ENCODE measurements around the gene CCDC71L.
"Not testable (repeated sequence)": the region's sequence is repeated elsewhere in the genome, so short reads cannot be mapped to it uniquely, and the experiment has no call there.

Gene CCDC71L

DNA sequence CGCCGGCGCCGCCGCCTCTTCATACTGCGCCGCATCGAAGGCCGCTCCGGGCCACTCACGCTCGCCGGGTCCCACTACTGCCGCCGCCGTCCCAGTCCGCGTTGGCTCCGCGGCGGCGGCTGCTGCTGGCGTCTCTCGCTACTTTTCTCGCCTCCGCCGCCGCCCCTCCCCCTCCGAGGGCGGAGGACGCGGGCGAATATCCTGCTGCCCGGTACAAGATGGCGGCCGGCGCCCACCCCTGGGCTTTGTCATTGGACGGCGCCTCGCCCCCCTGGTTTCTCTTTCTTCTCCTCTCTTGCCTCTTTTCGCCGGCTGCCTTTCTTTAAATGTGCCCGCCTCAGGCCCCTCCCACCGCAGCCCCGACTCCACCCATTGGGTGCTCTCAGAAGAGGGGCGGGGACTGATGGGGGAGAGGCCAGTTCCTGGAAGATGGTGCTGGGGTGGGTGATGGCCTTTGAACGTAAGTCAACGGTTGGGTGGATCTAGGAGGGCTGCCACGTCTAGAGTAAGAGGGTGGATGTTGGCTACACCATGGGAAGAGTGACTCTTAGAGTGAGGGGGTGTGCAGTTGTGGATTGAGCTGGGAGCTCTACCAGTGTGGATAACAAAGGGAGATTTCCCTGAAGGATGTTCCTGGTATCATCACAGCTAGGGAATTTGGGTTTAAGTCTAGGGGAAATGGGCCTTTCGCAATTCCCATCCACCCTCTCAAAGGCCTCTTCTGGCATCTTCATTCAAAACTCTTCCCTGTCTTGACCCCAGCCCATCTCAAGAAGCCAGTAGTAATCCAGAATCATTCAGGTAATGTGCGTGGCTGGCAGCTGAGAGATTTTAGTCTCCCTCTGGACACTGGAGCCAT, at the start of gene CCDC71L:
Gene CCDC71L, minus strand, starts transcription at position 297 of the 859 bp plus-strand sequence. Its CDS starts 262 bp downstream, at position 35.
- TF ChIP-seq, protein P1, sequence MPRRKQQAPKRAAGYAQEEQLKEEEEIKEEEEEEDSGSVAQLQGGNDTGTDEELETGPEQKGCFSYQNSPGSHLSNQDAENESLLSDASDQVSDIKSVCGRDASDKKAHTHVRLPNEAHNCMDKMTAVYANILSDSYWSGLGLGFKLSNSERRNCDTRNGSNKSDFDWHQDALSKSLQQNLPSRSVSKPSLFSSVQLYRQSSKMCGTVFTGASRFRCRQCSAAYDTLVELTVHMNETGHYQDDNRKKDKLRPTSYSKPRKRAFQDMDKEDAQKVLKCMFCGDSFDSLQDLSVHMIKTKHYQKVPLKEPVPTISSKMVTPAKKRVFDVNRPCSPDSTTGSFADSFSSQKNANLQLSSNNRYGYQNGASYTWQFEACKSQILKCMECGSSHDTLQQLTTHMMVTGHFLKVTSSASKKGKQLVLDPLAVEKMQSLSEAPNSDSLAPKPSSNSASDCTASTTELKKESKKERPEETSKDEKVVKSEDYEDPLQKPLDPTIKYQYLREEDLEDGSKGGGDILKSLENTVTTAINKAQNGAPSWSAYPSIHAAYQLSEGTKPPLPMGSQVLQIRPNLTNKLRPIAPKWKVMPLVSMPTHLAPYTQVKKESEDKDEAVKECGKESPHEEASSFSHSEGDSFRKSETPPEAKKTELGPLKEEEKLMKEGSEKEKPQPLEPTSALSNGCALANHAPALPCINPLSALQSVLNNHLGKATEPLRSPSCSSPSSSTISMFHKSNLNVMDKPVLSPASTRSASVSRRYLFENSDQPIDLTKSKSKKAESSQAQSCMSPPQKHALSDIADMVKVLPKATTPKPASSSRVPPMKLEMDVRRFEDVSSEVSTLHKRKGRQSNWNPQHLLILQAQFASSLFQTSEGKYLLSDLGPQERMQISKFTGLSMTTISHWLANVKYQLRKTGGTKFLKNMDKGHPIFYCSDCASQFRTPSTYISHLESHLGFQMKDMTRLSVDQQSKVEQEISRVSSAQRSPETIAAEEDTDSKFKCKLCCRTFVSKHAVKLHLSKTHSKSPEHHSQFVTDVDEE (CRISPR knock-in tag; IDR thresholded peaks at IDR 0.05) = peak; percentile 76
- TF ChIP-seq, protein P2, sequence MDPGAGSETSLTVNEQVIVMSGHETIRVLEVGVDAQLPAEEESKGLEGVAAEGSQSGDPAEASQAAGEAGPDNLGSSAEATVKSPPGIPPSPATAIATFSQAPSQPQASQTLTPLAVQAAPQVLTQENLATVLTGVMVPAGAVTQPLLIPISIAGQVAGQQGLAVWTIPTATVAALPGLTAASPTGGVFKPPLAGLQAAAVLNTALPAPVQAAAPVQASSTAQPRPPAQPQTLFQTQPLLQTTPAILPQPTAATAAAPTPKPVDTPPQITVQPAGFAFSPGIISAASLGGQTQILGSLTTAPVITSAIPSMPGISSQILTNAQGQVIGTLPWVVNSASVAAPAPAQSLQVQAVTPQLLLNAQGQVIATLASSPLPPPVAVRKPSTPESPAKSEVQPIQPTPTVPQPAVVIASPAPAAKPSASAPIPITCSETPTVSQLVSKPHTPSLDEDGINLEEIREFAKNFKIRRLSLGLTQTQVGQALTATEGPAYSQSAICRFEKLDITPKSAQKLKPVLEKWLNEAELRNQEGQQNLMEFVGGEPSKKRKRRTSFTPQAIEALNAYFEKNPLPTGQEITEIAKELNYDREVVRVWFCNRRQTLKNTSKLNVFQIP (CRISPR knock-in tag; IDR thresholded peaks at IDR 0.05; ENCODE audit: borderline replicate concordance, low read depth) = no peak
- TF ChIP-seq ISL1 (CRISPR knock-in tag; IDR thresholded peaks at IDR 0.05) (peak; percentile 13; the same call in 1 of the 2 replicates), GLIS3 (CRISPR knock-in tag; IDR thresholded peaks at IDR 0.05) (0 out of 2 replicates have a peak, but pooled peaks have one; percentile 63), RARB (CRISPR knock-in tag; IDR thresholded peaks at IDR 0.05) (no peak), ZC3H10 (CRISPR knock-in tag; IDR thresholded peaks at IDR 0.05) (no peak), TCF4 (CRISPR knock-in tag; IDR thresholded peaks at IDR 0.05; ENCODE audit: borderline replicate concordance) (no peak), ZNF8 (CRISPR knock-in tag; IDR thresholded peaks at IDR 0.05) (no peak), SNAI2 (CRISPR knock-in tag; IDR thresholded peaks at IDR 0.05) (peak; percentile 97), ESRRG (CRISPR knock-in tag; IDR thresholded peaks at IDR 0.05) (no peak), PATZ1 (CRISPR knock-in tag; IDR thresholded peaks at IDR 0.05; ENCODE audit: borderline replicate concordance) (peak; percentile 65; the same call in 1 of the 2 replicates), ZFP30 (CRISPR knock-in tag; IDR thresholded peaks at IDR 0.05) (peak; percentile 47; the same call in 1 of the 2 replicates), ZFP3 (CRISPR knock-in tag; IDR thresholded peaks at IDR 0.05) (peak; percentile 84), CSRNP3 (CRISPR knock-in tag; IDR thresholded peaks at IDR 0.05) (0 out of 2 replicates have a peak, but pooled peaks have one; percentile 42), CSDC2 (CRISPR knock-in tag; IDR thresholded peaks at IDR 0.05) (peak; percentile 97), ARNTL (CRISPR knock-in tag; IDR thresholded peaks at IDR 0.05; ENCODE audit: borderline replicate concordance, low read depth) (no peak), CREB5 (CRISPR knock-in tag; IDR thresholded peaks at IDR 0.05; ENCODE audit: low read depth) (no peak), OSR1 (CRISPR knock-in tag; IDR thresholded peaks at IDR 0.05) (no peak), ZNF70 (CRISPR knock-in tag; IDR thresholded peaks at IDR 0.05) (0 out of 2 replicates have a peak, but pooled peaks have one; percentile 48), BACH2 (CRISPR knock-in tag; IDR thresholded peaks at IDR 0.05; ENCODE audit: borderline replicate concordance) (no peak), ZNF565 (CRISPR knock-in tag; conservative IDR thresholded peaks at IDR 0.05; ENCODE audit: low read depth) (peak; percentile 80; the same call in 1 of the 2 replicates), TOX (CRISPR knock-in tag; IDR thresholded peaks at IDR 0.05; ENCODE audit: borderline replicate concordance) (no peak), PPARA (CRISPR knock-in tag; IDR thresholded peaks at IDR 0.05; ENCODE audit: borderline replicate concordance) (0 out of 2 replicates have a peak, but pooled peaks have one; percentile 53)
- ATAC-seq = peak; percentile 92

GRCh38 chr7:106709604-106710003, 48.6 kb upstream of the CCDC71L start:
- not testable (repeated sequence) for ATAC-seq
